Activated naive CD4-positive, alpha-beta T cell treated with anti-CD3 and anti-CD28 coated beads, Interleukin-2, amount 50 U/mL, for 24 hours (primary cell): ENCODE measurements around the gene CLTB.

ENCODE experiments used
- H3K27ac Mint-ChIP-seq: one replicate; pipeline ENCODE4 v1.8.0; 2021; ENCODE audit warnings: mild to moderate bottlenecking, mixed read lengths
- H3K27me3 Mint-ChIP-seq: one replicate; pipeline ENCODE4 v1.8.0; 2021; ENCODE audit warnings: mixed read lengths
- H3K36me3 Mint-ChIP-seq: one replicate; pipeline ENCODE4 v1.8.0; 2021; ENCODE audit warnings: mixed read lengths
- H3K4me1 Mint-ChIP-seq: one replicate; pipeline ENCODE4 v1.8.0; 2021; ENCODE audit warnings: mixed read lengths
- H3K4me3 Mint-ChIP-seq: one replicate; pipeline ENCODE4 v1.8.0; 2021; ENCODE audit warnings: mild to moderate bottlenecking, mixed read lengths
- H3K9me3 Mint-ChIP-seq: one replicate; pipeline ENCODE4 v1.8.0; 2021; ENCODE audit warnings: mixed read lengths

CLTB gene

DNA sequence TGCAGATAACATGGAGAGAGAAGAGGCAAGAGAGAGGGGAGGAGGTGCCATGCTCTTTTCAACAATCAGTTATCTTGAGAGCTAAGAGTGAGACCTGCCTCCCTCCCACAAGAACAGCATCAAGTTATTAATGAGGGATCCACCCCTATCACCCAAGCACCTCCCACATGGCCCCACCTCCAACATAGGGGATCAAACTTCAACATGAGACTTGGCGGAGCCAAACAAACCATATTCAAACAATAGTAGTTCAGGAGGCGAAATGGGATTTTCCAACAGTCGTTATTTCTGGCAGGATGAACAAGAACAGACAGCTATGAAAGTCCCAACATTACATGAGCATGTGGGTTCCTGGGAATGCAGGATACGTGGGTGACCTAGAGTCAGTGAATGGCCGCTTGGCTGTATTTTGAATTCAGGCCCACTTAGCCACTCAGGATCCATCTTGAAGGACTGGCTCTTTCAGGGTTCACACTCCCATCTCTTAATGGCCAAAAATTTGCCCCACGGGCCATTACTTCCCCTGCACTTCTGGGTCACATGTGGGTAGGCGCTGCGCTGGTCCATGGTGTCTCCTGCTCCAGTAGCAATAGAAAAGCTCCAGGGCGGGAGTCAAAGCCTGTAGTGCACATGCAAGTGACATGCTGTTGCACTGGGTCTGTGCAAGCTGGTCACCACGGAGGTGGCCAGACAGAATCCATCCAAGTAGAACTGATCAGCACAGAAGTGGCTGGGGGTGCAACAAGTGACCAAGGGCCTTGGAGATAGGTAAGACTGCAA is 24.8 kb upstream of the CLTB start:
- Mint-ChIP-seq H3K9me3 (no peaks in the 10 kb centered on the region), H3K27ac (no peak overlapping the region), H3K36me3 (no peaks in the 10 kb centered on the region), H3K27me3 (no peaks in the 10 kb centered on the region), H3K4me1 (peaks cover 10% of the 10 kb centered on the region), H3K4me3 (no peak overlapping the region)

DNA sequence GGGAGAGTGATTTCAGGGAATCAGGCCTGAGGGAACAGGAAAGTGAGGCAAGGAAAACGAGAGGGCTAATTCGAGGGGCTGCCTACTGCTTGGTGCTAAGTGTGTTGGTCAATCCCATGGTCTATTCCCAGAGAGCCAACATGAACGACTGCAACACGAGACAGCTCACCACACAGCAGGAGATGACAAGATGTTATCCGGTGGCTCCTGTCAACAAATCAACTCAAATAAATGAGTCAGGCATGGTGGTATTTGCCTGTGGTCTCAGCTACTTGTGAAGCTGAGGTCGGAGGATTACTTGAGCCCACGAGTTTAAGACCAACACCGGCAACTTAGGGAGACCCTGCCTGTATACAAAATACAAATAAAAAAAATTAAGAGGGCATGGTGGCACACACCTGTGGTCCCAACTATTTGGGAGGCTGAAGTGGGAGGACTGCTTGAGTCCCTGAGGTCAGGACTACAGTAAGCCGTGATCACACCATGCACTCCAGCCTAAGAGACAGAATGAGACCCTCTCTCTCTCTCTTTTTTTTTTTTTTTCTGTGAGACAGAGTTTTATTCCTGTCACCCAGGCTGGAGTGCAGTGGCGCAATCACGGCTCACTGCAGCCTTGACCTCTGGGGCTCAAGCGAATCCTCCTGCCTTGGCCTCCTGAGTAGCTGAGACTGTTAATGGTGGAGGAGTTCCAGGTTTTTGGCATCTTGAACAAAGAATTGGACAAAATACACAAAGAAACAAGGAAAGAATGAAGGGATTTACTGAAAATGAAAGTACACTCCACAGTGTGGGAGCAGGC is 22.8 kb upstream of the CLTB start:
- Mint-ChIP-seq H3K4me1 (peaks cover 10% of the 10 kb centered on the region), H3K36me3 (no peaks in the 10 kb centered on the region)

DNA sequence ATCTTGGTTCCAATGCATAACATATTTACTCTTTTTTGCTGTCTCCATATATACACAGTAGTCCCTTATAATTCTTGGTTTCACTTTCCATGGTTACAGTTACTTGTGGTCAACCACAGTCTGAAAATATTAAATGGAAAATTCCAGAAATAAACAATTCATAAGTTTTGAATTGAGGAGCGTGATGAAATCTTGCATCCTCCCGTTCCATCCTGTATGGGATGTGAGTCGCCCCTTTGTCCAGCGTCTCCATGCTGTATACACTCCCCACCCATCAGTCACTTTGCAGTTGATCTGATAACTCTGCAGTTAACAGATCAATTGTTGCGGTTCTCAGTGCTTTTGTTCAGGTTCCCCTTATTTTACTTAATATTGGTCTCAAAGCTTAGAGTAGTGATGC is 20.3 kb upstream of the CLTB start:
- peaks cover 10% of the 10 kb centered on the region for H3K4me1 Mint-ChIP-seq
- no peaks in the 10 kb centered on the region for H3K36me3 Mint-ChIP-seq
- H3K27ac Mint-ChIP-seq, result peak overlapping the region; percentile 65
- no peaks in the 10 kb centered on the region for H3K9me3 Mint-ChIP-seq
- peak overlapping the region; percentile 61 for H3K4me3 Mint-ChIP-seq
- no peaks in the 10 kb centered on the region for H3K27me3 Mint-ChIP-seq

More for the DNA sequence above, 22.8 kb upstream of the CLTB start:
- Mint-ChIP-seq H3K27ac (no peak overlapping the region), H3K9me3 (no peaks in the 10 kb centered on the region), H3K27me3 (no peaks in the 10 kb centered on the region), H3K4me3 (no peak overlapping the region)

DNA sequence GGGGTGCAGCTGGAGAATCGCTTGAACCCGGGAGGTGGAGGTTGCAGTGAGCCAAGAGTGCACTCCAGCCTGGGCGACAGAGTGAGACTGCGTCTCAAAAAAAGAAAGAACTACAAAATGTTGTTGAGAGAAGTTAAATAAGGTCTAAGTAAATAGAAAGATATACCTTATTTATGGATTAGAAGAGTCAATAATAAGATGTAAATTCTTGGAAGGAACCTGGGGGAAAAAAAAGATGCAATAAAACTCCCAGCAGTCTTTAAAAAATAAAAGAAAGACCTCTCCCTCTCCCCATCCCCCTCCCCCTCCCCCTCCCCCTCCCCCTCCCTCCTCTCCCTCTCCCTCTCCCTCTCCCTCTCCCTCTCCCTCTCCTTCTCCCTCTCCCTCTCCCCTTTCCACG is 16.4 kb upstream of the CLTB start:
- H3K27ac Mint-ChIP-seq, result peak overlapping the region; percentile 63
- H3K9me3 Mint-ChIP-seq, result no peaks in the 10 kb centered on the region
- no peaks in the 10 kb centered on the region for H3K36me3 Mint-ChIP-seq
- H3K4me1 Mint-ChIP-seq, result peaks cover 10% of the 10 kb centered on the region
- H3K4me3 Mint-ChIP-seq, result no peak overlapping the region
- no peaks in the 10 kb centered on the region for H3K27me3 Mint-ChIP-seq

DNA sequence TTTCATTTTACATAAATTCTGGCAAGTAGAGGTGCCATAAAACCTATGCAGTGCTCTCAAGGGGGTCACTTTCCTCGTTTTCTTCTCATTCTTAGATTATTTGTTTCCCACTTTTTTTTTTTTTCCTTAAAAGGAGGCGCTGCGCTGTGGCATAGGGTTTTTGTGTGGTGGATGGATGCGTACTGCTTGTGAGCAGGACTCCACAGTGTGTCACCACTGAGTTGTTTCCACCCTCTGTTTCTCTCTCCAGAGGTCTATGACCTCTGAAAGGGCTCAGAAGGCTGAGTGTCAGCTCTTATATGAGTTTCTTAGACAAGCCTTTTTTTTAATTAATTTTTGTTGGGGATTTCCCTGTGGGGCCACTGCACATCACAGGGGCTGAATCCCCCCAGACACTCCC is 13.6 kb upstream of the CLTB start:
- Mint-ChIP-seq H3K4me3 (no peak overlapping the region), H3K36me3 (no peaks in the 10 kb centered on the region), H3K27ac (no peak overlapping the region), H3K9me3 (no peaks in the 10 kb centered on the region), H3K27me3 (no peaks in the 10 kb centered on the region), H3K4me1 (no peaks in the 10 kb centered on the region)

DNA sequence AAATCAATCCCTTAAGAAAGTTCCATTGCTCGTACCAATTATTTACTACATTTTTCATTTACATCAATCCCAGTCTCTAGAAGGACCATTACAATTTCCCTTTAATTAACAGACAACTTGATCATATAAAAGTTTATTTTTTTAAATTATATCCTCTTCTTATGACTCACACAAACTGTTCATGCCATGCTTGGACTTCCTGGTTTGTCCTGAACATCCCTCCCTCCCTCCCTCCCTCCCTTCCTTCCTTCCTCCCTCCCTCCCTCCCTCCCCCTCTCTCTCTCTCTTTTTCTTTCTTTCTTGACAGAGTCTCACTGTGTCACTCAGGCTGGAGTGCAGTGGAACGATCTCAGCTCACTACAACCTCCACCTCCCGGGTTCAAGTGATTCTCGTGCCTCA is 11.6 kb upstream of the CLTB start:
- H3K27me3 Mint-ChIP-seq, result no peaks in the 10 kb centered on the region
- H3K4me1 Mint-ChIP-seq, result no peaks in the 10 kb centered on the region
- no peaks in the 10 kb centered on the region for H3K9me3 Mint-ChIP-seq
- H3K36me3 Mint-ChIP-seq, result no peaks in the 10 kb centered on the region
- H3K4me3 Mint-ChIP-seq, result no peak overlapping the region
- no peak overlapping the region for H3K27ac Mint-ChIP-seq

DNA sequence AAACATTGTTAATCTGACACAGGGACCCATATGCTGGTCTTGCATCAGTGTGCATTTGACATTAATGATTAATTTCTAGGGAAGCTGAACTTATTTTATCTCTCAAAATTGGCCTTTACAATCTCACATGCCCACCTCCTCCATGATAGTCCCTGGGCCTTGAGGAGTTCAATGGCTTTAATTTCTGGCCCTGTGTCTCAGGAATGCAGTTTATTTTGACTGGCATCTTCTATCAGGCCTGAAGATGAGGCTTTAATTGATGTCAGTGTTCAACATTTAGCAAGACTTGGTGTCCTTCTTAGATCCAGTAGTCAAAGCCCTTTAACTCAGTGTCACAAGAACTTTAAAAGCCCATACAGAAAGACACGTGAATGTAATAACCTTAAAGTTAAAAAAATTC is 10.5 kb upstream of the CLTB start:
- no peak overlapping the region for H3K4me3 Mint-ChIP-seq
- H3K4me1 Mint-ChIP-seq, result no peaks in the 10 kb centered on the region
- no peaks in the 10 kb centered on the region for H3K9me3 Mint-ChIP-seq
- H3K27me3 Mint-ChIP-seq, result peaks cover 2% of the 10 kb centered on the region
- no peaks in the 10 kb centered on the region for H3K36me3 Mint-ChIP-seq
- no peak overlapping the region for H3K27ac Mint-ChIP-seq

DNA sequence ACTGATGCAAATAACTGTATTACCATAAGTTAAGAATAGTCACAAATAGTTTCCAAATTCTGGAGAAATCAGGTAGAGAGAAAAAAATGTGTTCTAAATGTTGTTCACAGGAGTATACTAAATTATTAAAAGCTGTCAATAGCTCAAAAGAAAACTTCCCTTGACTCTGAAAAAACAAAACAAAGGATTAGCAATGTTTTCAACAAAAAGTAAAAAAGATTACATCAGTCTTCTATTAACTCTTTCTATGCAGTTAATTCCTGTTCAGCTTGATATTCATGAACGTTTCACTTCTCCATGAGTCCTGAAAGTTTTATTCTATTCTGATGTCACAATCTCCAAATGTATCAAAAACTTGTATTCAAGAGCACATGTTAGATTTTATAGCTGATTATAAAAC is 9.5 kb upstream of the CLTB start:
- peaks cover 2% of the 10 kb centered on the region for H3K36me3 Mint-ChIP-seq
- H3K4me3 Mint-ChIP-seq, result no peak overlapping the region
- peaks cover 2% of the 10 kb centered on the region for H3K27me3 Mint-ChIP-seq
- H3K4me1 Mint-ChIP-seq, result no peaks in the 10 kb centered on the region
- H3K27ac Mint-ChIP-seq, result no peak overlapping the region
- H3K9me3 Mint-ChIP-seq, result no peaks in the 10 kb centered on the region

DNA sequence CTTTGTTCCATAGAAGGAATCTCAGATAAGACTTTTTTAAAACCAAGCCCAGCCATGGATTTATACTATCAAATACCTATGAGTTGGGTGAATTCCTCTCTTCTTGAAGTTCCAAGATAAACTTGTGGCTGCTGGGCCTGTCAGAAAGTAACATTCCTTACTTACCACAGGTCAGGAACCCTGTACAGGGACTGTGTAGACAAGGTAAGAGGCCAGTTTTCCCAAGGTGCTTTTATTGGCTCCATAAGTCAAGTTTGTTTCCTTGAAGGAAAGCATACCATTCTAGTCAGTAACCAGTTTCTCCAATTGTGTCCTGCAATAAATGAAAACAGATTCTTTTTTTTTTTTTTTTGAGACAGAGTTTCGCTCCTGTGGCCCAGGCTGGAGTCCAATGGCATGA is 8.8 kb upstream of the CLTB start:
- Mint-ChIP-seq H3K27ac (no peak overlapping the region), H3K4me1 (no peaks in the 10 kb centered on the region), H3K27me3 (peaks cover 2% of the 10 kb centered on the region), H3K9me3 (no peaks in the 10 kb centered on the region), H3K4me3 (no peak overlapping the region), H3K36me3 (peaks cover 2% of the 10 kb centered on the region)

DNA sequence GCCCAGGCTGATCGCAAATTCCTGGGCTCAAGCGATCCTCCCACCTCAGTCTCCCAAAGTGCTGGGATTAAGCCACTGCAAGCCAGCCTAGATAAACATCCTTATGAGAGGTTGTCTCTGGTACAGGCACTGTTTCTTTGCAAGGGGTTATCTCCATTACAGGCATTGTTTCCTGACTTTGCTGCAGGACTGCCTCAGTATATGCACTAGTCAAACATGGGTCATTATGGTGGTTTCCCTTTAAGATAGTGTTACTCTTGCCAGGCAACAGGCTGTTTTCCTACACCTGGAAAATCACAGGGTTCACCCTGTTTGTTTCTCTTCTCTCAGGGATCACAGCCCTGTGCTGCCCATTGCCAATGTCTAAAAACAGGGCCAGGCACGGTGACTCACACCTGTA is 7.8 kb upstream of the CLTB start:
- H3K4me1 Mint-ChIP-seq, result no peaks in the 10 kb centered on the region
- H3K36me3 Mint-ChIP-seq, result peaks cover 2% of the 10 kb centered on the region

DNA sequence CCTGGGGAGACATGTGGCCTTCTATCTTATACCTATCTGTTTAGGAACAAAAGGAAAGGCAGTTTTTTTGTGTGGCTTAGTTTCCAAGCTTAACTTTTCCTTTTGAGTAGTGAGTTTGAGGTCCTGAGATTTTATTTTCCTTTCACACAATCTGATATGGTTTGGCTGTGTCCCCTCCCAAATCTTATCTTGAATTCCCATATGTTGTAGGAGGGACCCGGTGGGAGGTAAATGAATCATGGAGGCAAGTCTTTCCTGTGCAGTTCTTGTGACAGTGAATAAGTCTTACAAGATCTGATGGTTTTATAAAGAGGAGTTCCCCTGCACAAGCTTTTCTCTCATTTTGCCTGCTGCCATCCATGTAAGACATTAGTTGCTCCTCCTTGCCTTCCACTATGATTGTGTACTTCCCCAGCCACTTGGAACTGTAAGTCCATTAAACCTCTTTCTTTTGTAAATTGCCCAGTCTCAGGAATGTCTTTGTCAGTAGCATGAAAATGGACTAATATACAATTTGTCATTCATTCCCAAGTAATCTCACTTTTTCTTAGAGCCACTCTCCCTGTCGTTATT is 4.7 kb upstream of the CLTB start:
- Mint-ChIP-seq H3K36me3 (peaks cover 2% of the 10 kb centered on the region), H3K27me3 (peaks cover 2% of the 10 kb centered on the region), H3K4me1 (peaks cover 11% of the 10 kb centered on the region), H3K4me3 (no peak overlapping the region), H3K27ac (no peak overlapping the region), H3K9me3 (no peaks in the 10 kb centered on the region)

More for the DNA sequence above, 7.8 kb upstream of the CLTB start:
- H3K27ac Mint-ChIP-seq, result no peak overlapping the region
- H3K9me3 Mint-ChIP-seq, result no peaks in the 10 kb centered on the region
- H3K27me3 Mint-ChIP-seq, result peaks cover 2% of the 10 kb centered on the region
- no peak overlapping the region for H3K4me3 Mint-ChIP-seq

DNA sequence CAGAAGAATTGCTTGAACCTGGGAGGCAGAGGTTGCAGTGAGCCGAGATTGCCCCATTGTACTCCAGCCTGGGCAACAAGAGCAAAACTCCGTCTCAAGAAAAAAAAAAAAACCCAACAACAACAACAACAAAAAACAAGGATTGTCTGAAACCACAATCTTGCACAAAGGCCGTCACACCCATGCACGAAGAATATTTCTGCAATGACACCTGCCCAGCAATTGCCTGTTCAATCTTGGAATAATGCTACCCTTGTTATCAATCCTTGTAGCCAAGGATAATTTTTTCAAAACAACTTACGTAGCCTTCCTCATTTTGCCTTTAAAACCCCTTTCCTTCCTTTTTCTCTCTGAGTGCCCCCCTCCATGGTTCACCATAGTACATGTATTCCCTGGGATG is 3.7 kb upstream of the CLTB start:
- H3K27ac Mint-ChIP-seq, result no peak overlapping the region
- H3K4me1 Mint-ChIP-seq, result peaks cover 17% of the 10 kb centered on the region
- H3K4me3 Mint-ChIP-seq, result no peak overlapping the region
- H3K9me3 Mint-ChIP-seq, result no peaks in the 10 kb centered on the region
- peaks cover 2% of the 10 kb centered on the region for H3K36me3 Mint-ChIP-seq
- H3K27me3 Mint-ChIP-seq, result peaks cover 2% of the 10 kb centered on the region

DNA sequence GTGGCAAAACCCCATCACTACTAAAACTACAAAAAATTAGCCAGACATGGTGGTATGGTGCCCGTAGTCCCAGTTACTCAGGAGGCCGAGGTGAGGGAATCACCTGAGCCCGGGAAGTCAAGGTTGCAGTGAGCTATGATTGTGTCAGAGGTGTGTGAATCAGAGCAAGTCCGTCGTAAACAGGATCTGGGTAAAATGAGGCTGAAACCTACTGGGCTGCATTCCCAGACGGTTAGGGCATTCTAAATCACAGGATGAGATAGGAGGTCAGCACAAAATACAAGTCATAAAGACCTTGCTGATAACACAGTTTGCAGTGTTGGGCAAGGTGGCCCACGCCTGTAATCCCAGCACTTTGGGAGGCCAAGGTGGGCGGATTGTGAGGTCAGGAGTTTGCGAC is 1.9 kb upstream of the CLTB start:
- Mint-ChIP-seq H3K4me1 (peaks cover 34% of the 10 kb centered on the region), H3K4me3 (no peak overlapping the region), H3K27ac (no peak overlapping the region), H3K9me3 (no peaks in the 10 kb centered on the region), H3K27me3 (peaks cover 2% of the 10 kb centered on the region), H3K36me3 (peaks cover 2% of the 10 kb centered on the region)

DNA sequence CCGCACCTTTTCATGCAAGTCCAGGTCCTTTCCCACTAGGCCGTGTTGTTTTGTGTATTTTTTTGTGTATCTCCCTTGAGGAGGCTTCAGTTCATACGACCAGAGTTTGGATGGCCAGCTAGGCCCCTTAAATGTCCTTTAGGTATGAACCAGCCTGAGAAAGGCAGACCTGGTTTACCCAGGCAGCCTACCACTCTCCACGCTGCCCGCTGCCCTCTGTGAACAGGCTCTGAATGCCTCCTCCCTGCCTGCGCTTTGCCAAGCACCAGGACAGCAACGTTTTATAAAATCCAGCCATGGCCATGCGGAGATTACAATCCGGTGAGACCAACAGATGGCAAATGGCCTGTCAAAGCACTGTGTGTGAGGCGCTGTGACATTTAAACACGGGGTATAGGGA is 626 bp upstream of the CLTB start:
- peak overlapping the region; percentile 46 for H3K27ac Mint-ChIP-seq
- H3K36me3 Mint-ChIP-seq, result peaks cover 2% of the 10 kb centered on the region
- peaks cover 42% of the 10 kb centered on the region for H3K4me1 Mint-ChIP-seq
- H3K4me3 Mint-ChIP-seq, result peak overlapping the region; percentile 66
- H3K9me3 Mint-ChIP-seq, result no peaks in the 10 kb centered on the region
- H3K27me3 Mint-ChIP-seq, result no peaks in the 10 kb centered on the region

DNA sequence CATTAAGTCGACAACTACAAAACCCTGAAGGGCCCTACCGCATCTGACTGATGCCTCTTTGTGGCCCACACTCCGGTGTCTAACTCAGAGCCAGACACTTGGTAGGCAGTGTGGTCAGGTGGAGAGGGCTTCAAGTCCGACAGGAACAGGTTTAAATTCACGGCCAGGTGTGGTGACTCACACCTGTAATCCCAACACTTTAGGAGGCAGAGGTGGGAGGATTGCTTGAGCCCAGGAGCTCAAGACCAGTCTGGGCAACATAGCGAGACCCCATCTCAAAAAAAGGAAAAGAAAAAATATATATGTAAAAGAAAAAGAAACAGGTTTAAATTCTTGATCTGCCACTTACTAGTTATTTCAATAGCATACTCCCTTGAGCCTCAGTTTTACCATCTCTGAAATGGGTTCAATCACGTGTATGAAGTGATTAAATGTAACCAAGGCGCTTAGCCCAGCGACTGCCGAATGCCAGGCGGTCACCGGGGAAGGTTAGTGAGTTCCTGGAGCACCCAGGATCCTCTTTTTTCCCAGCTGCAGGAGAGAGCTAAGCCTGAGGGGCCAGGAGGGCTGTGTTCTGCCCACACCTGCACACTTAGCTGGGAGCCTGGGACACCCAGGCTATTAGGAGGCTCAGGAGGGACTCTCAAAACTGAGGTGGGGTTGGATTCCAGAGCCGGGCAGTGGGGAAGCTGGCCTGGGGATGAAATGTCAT is 943 bp downstream of the CLTB start:
- H3K36me3 Mint-ChIP-seq, result peaks cover 2% of the 10 kb centered on the region
- H3K4me3 Mint-ChIP-seq, result peak overlapping the region; percentile 91
- peaks cover 52% of the 10 kb centered on the region for H3K4me1 Mint-ChIP-seq
- peak overlapping the region; percentile 55 for H3K27ac Mint-ChIP-seq
- no peaks in the 10 kb centered on the region for H3K9me3 Mint-ChIP-seq
- H3K27me3 Mint-ChIP-seq, result no peaks in the 10 kb centered on the region
